NCI-H1694 (cell line): ENCODE data around the gene CARMIL1.

ENCODE experiments used
- DNase-seq: peaks from one replicate; lab custom pipeline; 2025; lab: John Stamatoyannopoulos, UW

CARMIL1 gene

GRCh38 chr6:25407431-25407830, 128.3 kb downstream of the CARMIL1 start:
- no peak for DNase-seq

GRCh38 chr6:25410102-25410501, 130.9 kb downstream of the CARMIL1 start:
- DNase-seq: no peak

GRCh38 chr6:25411316-25411950, 132.3 kb downstream of the CARMIL1 start:
- no peak for DNase-seq

GRCh38 chr6:25413207-25413905, 134.2 kb downstream of the CARMIL1 start:
- DNase-seq: no peak

GRCh38 chr6:25414168-25414567, 135.0 kb downstream of the CARMIL1 start:
- DNase-seq: no peak

GRCh38 chr6:25414755-25415154, 135.6 kb downstream of the CARMIL1 start:
- no peak for DNase-seq

GRCh38 chr6:25415274-25415673, 136.1 kb downstream of the CARMIL1 start:
- DNase-seq: no peak

- no peak for DNase-seq
Measured at GRCh38 chr6:25415701-25416100, 136.5 kb downstream of the CARMIL1 start.

GRCh38 chr6:25417046-25417605, 138.0 kb downstream of the CARMIL1 start:
- no peak for DNase-seq

GRCh38 chr6:25418454-25419052, 139.4 kb downstream of the CARMIL1 start:
- DNase-seq: no peak

GRCh38 chr6:25419879-25420278, 140.7 kb downstream of the CARMIL1 start:
- DNase-seq: no peak

- DNase-seq: no peak
Measured at GRCh38 chr6:25423358-25423757, 144.2 kb downstream of the CARMIL1 start.

GRCh38 chr6:25424303-25424702, 145.1 kb downstream of the CARMIL1 start:
- no peak for DNase-seq

GRCh38 chr6:25427549-25427948, 148.4 kb downstream of the CARMIL1 start:
- DNase-seq: no peak

GRCh38 chr6:25428758-25429317, 149.7 kb downstream of the CARMIL1 start:
- no peak for DNase-seq

- DNase-seq: peak; percentile 62
Measured at GRCh38 chr6:25431306-25431974, 152.3 kb downstream of the CARMIL1 start.

GRCh38 chr6:25431975-25432307, 152.8 kb downstream of the CARMIL1 start:
- no peak for DNase-seq

- no peak for DNase-seq
Measured at GRCh38 chr6:25434921-25435320, 155.7 kb downstream of the CARMIL1 start.

GRCh38 chr6:25435416-25435985, 156.3 kb downstream of the CARMIL1 start:
- no peak for DNase-seq

GRCh38 chr6:25436760-25437159, 157.6 kb downstream of the CARMIL1 start:
- no peak for DNase-seq

GRCh38 chr6:25439368-25439767, 160.2 kb downstream of the CARMIL1 start:
- no peak for DNase-seq
